GM18520 (cell line): ENCODE data around the gene HUS1.
"Not testable (repeated sequence)": the region's sequence is repeated elsewhere in the genome, so short reads cannot be mapped to it uniquely, and the experiment has no call there.

ENCODE experiments used
- ATAC-seq: cut with Tn5 transposase; IDR thresholded peaks from one replicate; pipeline ENCODE4 v1.9.1; 2021; ENCODE audit not compliant: unreplicated experiment

HUS1 gene

DNA sequence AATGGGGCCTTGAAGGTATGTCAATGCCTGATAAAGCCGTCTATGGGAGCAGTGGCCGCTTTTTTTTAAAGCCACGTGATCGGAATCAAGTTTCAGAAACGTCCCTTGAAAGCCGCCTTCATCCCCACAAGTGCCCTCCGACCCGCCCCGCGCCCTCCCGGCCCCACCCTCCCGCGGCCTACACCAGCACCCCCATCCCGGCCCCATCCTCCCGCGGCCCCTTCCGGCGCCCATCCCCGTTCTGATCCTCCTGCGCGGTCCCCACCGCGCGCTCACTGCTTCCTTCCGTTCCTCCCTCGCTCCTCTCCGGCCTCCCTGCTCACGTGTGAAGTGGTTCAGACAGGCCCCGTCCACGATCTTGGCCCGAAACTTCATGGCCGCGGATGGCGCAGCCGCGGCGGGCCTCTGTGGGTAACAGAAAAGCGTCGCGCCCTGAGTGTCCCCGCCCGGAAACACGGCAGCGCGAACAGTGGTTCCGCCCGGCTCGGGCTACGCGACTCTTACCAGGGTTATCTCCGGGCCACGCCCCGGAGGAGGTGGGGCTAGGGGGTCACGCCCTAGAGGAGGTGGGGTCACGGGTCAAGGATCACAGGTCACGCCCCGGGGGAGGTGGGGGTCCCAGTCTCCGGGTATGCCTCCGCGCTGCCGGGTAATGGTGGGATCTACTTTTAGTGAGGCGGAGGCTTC, at the start of gene HUS1:
TSS of gene HUS1 (minus strand) at position 471 of the 687 bp plus-strand sequence. CDS start at position 375, 96 bp downstream.
- peak; percentile 98 for ATAC-seq

DNA sequence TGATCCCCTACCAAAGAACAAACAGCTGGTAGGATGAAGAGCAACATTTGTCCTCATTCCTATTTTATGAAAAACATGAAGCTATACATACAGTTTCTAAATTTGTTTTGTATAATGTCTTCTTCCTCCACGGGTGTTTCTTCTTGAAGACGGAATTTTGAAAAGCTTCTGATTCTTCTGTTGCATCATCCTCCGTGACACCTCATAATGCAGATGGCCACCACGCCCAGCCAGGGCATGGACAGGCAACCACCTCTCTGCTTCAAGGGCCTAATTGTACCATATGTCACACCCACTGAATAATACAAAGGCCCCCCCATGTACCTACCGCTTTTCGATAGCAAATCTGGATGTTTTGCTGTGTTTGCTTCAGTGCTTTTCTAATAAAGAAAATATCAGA, 49.5 kb upstream of the HUS1 start, which contains the start of gene SUN3:
TSS of gene SUN3 (minus strand) at position 170 of the 400 bp plus-strand sequence. CDS start at position 1, 169 bp downstream.
- no peak for ATAC-seq

DNA sequence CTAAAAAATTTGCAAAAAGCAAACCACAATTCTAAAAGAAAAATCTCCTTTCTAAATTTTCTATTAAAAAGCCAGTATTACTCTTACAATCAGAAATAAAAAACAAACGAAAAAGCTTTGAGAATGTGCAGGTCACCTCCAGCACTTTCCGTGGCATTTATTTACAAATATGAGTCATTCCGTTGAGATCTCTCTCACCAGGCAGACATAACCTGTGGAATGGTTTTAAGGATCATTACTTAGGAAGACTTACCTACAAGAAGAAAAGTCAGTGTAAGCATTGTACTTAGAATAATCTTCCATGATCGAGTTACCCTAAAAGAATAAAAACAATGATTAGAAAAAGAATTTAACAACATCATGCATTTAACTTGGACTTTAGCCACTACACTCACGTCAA, 46.2 kb upstream of the HUS1 start:
- ATAC-seq, result no peak

DNA sequence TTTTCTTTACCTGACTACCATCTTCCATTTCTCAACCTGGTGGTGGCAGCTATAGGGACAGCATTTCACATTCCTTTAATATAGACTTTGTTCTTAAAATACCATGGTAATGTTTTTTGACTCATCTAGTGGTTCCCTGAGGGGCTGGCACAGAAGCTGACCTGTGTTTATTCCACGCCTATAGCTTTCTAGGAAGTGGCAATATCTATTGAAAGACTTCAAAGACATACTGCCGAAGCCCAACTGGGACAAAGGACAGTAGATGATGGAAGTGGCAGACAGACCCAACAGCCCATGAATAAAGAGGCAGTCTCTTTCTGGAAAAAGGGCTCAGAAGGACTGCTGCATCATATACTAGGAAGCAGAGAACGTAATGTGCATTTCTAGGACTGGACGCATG, 38.3 kb upstream of the HUS1 start:
- ATAC-seq, result no peak

DNA sequence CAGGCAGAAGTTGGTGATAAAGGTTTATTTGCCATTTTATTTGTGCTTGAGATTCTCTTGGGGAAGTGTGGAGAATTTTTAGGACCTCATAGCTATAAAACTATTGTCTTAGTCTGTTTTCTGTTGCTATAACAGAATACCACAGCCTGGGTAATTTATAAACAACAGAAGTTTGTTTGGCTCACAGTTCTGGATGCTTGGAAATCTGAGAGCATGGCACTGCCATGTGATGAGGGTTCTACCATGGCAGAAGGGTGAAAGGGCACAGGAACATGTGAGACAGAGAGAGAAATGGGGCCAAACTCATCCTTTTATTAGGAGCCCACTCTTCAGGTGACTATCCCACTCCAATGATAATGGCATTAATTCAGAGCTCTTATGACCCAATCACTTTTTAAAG, 37.2 kb upstream of the HUS1 start:
- ATAC-seq, result no peak

DNA sequence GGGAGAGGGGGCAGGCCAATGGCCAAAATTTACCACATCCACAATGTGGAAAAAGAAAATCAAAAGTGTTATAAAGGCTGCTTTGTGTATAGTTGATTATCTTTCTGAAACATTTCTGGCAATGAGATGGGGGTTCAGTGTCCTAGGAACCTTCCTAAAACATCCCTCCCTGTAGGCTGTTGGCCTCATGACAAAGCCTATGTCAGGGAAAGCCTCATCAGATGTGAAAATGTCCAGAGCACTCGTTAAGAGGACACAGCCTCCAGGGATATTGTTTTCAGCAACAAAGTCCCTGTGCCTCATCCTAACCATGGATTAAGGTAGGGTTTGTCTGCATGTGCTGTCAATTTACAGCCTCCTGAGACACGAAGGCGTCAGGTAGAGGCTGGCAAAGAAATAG, 32.5 kb upstream of the HUS1 start:
- ATAC-seq, result no peak

DNA sequence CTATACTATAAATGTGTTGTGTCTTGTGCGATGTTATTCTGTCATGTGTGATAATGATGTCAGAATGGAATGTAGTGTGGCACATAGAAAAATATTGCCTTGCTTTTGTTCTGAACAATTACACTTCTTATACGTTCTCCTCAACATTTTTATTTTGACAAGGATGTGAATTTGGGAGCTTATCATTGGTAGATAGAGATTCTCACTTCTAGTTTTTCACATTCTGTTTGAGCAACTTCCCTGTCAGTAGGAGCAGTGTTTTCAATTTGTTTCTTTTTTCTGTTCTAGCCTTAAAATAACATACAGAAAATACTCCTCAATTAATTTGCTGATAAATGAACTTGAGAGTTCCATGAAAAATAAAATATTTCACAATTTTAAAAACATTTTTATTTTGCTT, 31.9 kb upstream of the HUS1 start:
- no peak for ATAC-seq

DNA sequence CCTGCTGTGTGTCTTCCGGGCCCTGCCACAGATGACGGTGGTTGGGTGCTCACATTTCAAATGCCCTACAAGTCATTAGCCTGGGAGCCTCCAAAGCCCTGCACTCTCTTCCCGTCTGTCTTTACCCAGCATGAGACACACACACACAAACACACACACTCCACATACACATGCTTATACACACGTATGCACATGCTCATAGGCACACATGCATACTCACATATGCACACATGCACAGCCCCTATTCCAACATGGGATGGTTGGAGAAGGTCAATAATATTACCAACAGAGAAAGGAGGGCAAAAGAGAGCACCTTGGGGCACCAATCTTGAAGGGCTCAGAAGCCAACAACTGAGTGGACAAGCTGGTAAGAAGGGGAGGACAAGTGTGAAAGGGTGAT, 30.5 kb upstream of the HUS1 start:
- no peak for ATAC-seq

DNA sequence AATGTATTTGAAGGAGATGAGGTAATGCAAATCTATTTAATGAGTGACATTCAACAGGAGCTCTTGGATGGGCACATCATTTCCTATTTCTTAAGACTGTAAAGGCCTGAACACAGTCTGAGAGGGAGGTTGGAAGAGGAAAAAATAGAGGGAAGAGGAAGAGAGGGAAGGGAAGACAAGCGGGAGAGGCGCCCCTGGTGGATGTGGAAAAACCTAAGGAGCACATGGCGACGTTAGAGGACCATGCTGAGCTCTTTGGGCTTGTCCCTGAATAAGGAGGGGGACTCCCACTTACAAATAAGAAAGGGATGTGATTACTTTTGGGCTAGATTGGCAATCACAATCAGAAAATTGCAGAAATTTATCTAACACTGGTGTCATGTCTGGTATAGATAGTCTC, 29.8 kb upstream of the HUS1 start:
- ATAC-seq, result no peak

DNA sequence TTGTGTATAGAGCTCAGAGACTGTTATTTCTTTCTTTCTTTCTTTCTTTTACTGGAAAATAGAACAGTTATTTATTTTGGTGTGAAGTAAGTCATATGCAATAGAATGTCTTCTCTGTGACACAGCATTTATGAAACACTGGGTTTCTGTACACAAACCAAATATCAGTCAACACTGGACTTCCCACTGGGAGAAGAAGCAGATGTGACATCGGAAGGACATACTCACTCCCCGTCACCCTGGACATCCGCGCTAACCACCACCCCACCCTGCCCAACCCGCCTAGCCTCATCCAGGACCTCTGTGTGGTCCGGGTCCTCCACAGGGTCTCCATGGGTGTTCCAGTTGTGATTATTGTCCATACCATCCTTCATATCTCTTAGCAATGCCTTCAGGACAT, 27.5 kb upstream of the HUS1 start:
- ATAC-seq, result no peak

DNA sequence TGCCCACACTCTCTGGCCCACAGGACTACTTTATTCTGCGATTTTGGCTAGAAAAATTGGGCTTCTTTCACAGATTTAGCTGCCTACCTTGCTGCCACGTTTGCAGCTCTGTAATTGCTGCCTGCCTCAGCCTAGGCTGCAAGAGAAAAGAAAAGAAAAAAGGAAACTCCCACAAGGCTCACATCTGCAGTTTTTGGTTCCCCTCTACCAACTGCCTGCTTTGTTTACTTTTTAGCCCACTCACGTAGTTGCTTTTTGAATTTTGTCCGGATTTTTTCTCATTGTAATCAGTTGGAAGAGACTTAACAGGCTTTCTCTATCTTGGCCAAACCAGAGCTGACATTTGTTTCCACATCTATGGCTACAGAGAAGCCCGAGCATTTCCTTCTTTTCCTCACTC, 25.2 kb upstream of the HUS1 start:
- ATAC-seq, result no peak

DNA sequence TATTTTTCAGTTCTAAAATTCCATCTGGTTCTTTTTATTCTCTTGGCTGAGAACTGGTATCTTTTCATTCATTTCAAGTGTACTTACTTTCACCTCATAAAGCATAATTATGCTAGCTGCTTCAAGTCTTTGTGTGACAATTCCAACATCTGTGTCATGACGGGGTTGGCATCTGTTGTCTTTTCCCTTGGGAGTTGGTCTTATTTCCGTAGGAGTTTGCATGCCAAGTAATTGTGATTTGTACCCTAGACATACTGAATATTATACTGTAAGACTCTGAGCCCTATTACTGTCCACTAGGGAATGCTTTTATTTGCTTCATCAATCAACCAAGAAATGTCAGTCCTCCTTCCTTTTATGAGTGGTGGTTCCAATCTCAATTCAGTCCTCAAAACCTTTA, 24.6 kb upstream of the HUS1 start:
- no peak for ATAC-seq

DNA sequence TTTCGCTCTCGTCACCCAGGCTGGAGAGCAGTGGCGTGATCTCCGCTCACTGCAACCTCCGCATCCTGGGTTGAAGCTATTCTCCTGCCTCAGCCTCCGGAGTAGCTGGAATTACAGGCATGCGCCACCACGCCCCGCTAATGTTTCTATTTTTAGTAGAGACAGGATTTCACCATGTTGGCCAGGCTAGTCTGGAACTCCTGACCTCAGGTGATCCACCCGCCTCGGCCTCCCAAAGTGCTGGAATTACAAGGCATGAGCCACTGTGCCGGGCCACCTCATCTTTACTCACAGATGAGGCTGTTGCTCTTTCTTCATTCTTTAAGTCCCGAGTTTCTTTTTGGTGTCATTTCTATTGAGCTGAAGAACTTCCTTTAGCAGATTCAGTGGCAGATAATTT, 20.7 kb upstream of the HUS1 start:
- ATAC-seq, result not testable (repeated sequence)

DNA sequence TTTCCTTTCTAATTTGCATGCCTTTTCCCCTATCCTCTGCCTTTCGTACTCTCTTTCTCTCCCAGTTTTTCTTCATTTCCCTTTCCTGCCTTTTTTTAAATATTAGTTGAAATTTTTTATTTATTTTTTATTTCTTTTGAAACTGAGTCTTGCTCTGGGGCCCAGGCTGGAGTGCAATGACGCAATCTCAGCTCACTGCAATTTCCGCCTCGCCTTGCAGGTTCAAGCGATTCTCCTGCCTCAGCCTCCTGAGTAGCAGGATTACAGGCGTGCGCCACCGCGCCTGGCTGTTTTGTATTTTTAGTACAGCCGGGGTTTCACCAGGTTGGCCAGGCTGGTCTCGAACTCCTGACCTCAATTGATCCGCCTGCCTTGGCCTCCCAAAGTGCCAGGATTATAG, 20.0 kb upstream of the HUS1 start:
- no peak for ATAC-seq

DNA sequence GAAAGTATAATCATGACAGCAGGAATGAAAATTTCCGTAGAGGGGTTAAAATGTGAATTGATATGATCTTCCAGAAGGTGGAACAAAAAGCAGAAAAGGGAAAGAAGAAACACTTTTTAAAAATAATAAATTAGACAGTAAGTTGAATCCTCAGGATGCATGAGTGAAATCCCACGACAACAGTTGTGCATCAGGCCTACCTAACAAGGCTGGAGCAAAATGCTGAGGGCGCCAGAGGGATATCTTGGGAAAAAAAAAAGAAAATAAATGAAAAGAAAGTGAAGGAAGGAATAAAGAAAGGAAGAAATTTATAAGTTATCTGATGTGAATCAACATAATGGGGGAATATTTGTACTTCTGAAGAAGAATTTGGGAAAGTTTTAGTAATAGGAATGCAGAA, 13.0 kb upstream of the HUS1 start:
- ATAC-seq, result no peak

DNA sequence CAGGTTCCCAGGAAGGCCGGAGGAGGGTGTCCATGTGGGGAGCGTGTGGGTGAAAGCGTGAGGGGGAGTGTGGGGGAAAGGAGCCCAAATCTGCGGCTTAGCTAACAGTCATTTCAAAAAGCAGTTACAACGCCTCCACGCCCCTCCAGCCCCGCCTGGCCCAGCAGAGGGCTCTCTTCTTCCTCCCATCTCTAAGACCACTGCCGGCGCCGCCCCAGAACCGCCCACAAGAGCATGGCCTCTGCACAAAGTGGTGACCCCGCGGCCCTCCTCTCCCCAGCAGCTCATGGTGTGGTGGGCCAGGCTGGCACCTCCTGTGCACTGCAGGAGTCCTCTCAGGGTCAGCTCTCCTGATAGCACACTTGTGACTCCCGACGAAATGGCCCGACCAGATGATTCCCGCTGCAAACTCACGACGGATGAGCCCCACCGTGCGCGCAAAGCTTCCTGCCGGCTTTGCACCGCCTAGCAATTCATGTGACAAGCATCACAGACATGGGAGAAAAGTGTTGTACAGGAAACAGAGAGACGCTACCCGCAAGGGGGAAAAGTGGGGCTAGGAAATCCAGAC, 12.4 kb upstream of the HUS1 start:
- ATAC-seq, result peak; percentile 93

DNA sequence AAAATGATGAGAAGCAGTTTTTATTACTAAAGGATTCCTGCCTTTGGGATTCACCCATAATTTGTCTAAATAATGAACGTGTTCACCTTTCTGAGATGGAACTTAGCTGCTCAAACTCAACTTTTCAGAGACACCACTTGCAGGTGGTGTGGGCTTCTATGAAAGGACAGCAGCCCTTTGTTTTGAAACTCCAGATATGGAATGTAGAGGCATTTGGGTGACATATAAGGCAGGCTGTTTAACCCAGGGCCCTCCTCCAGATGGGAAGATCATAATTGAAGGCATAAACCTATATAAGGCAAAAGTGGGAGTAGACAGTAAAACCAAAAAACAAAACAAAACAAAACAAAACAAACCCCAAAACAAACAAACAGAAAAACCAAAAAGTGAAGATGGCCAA, 11.9 kb upstream of the HUS1 start:
- ATAC-seq, result no peak

DNA sequence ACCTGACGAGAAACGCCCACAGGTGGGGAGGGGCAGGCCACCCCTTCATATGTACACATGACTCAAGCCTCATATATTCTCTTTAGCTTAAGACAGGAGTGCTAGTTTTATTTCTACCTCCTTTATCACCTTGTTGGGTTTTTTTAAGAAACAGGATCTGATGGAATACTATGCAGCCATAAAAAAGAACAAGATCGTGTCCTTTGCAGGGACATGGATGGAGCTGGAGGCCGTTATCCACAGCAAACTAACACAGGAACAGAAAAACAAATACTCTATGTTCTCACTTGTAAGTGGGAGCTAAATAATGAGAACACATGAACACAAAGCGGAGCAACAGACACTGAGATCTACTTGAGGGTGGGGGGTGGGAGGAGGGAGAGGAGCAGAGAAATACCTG, 11.2 kb upstream of the HUS1 start:
- no peak for ATAC-seq

DNA sequence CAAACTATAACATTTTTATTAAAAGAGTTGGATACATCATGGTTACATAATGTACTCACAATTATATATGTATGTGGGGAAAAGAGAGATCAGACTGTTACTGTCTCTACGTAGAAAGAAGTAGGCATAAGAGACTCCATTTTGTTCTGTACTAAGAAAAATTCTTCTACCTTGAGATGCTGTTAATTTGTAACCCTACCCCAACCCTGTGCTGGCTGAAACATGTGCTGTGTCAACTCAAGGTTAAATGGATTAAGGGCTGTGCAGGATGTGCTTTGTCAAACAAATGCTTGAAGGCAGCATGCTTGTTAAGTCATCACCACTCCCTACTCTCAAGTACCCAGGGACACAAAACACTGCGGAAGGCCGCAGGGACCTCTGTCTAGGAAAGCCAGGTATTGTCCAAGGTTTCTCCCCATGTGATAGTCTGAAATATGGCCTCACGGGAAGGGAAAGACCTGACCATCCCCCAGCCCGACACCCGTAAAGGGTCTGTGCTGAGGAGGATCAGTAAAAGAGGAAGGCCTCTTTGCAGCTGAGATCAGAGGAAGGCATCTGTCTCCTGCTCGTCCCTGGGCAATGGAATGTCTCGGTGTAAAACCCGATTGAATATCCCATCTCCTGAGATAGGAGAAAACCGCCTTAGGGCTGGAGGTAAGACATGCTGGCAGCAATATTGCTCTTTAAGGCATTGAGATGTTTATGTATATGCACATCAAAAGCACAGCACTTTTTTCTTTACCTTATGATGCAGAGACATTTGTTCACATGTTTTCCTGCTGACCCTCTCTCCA, 10.4 kb upstream of the HUS1 start:
- not testable (repeated sequence) for ATAC-seq

DNA sequence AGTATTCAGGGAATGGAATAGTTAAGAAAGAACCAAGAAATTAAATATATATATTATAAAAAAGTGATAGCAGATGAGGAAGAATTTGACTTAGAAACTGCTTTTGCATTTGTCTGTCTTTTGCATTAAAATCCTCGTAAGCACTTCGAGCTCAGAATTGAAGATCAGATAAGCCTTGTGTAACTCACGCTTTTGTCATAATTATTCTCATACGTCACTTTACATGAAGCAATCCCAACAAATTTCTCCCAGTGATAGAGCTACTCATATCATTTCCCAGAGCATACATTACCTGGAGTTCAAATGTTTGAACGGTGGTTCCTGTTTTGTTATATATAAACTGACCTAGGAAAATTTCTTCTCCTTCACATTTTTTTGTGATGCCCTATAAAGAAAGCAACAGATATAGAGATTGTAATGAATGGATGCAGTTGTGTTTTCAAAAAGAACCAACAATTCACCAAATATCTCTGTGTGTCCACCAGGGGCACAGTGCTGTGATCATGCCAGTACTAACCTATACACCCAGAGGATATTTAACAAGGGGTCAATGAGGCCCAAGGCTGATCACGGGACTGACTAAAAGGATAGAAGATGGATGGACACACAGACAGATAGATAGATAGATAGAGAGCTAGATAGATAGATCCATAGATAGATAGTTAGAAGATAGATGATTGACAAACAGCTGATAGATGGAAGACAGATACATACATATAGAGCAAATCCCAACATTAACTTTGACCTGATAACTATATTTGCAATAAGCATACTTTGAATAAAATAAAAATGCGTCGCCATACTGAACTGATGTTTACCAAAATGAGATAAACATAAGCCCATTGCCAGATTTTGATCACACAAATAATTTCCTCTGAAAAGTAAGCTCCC, 9.3 kb upstream of the HUS1 start:
- no peak for ATAC-seq

DNA sequence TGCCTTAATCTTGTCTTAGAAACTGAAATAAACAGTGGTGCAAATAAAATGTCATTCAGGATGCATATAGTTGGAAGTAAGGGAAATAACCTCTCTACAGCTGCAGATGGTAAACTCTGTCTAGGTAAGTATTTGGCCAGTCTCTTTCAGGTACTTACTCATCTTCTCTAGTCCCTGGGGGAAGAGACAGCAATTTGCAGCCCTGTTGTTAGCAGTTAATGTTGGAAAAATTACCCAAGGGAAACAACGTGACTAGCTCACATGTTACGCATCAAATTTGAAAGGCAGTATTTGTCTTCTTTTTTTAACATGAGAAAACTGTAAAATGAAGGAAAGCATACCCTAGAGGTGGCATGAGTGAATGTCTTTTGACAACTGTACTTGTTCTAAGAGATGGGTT, 3.2 kb upstream of the HUS1 start:
- no peak for ATAC-seq
